ENCODE measurements around the gene NKAIN2.
"Not testable (repeated sequence)": the region's sequence is repeated elsewhere in the genome, so short reads cannot be mapped to it uniquely, and the experiment has no call there.

- TF ChIP-seq SRSF1 (IDR thresholded peaks at IDR 0.05; ENCODE audit: low read depth, low read length); SP1 (CRISPR knock-in tag; IDR thresholded peaks at IDR 0.05); ZNF217 (CRISPR knock-in tag; IDR thresholded peaks at IDR 0.05); MAX (CRISPR knock-in tag; IDR thresholded peaks at IDR 0.05); CHD2 (IDR thresholded peaks at IDR 0.05; ENCODE audit: low read depth, low read length); EZH2 (IDR thresholded peaks at IDR 0.05; ENCODE audit: borderline replicate concordance, low read depth, low read length); CHD4 (IDR thresholded peaks at IDR 0.05; ENCODE audit: insufficient read depth, insufficient replicate concordance, low read depth, low read length, poor library complexity, severe bottlenecking); ZNF354B (CRISPR knock-in tag; IDR thresholded peaks at IDR 0.05); KLF10 (CRISPR knock-in tag; IDR thresholded peaks at IDR 0.05); RAD21 (CRISPR knock-in tag; conservative IDR thresholded peaks at IDR 0.05 in 1 of 2, IDR thresholded peaks at IDR 0.05 in 1 of 2); ZFP36 (IDR thresholded peaks at IDR 0.05; ENCODE audit: low read depth, low read length, partially characterized antibody): not testable (repeated sequence)
- TF ChIP-seq, protein P1, sequence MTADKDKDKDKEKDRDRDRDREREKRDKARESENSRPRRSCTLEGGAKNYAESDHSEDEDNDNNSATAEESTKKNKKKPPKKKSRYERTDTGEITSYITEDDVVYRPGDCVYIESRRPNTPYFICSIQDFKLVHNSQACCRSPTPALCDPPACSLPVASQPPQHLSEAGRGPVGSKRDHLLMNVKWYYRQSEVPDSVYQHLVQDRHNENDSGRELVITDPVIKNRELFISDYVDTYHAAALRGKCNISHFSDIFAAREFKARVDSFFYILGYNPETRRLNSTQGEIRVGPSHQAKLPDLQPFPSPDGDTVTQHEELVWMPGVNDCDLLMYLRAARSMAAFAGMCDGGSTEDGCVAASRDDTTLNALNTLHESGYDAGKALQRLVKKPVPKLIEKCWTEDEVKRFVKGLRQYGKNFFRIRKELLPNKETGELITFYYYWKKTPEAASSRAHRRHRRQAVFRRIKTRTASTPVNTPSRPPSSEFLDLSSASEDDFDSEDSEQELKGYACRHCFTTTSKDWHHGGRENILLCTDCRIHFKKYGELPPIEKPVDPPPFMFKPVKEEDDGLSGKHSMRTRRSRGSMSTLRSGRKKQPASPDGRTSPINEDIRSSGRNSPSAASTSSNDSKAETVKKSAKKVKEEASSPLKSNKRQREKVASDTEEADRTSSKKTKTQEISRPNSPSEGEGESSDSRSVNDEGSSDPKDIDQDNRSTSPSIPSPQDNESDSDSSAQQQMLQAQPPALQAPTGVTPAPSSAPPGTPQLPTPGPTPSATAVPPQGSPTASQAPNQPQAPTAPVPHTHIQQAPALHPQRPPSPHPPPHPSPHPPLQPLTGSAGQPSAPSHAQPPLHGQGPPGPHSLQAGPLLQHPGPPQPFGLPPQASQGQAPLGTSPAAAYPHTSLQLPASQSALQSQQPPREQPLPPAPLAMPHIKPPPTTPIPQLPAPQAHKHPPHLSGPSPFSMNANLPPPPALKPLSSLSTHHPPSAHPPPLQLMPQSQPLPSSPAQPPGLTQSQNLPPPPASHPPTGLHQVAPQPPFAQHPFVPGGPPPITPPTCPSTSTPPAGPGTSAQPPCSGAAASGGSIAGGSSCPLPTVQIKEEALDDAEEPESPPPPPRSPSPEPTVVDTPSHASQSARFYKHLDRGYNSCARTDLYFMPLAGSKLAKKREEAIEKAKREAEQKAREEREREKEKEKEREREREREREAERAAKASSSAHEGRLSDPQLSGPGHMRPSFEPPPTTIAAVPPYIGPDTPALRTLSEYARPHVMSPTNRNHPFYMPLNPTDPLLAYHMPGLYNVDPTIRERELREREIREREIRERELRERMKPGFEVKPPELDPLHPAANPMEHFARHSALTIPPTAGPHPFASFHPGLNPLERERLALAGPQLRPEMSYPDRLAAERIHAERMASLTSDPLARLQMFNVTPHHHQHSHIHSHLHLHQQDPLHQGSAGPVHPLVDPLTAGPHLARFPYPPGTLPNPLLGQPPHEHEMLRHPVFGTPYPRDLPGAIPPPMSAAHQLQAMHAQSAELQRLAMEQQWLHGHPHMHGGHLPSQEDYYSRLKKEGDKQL (CRISPR knock-in tag; IDR thresholded peaks at IDR 0.05; ENCODE audit: borderline replicate concordance), result not testable (repeated sequence)
Measured at GRCh38 chr6:124560078-124560477, 756.4 kb downstream of the NKAIN2 start.
